ENCODE measurements around the gene RPL41.
"Not testable (repeated sequence)": the region's sequence is repeated elsewhere in the genome, so short reads cannot be mapped to it uniquely, and the experiment has no call there.

RPL41 gene

DNA sequence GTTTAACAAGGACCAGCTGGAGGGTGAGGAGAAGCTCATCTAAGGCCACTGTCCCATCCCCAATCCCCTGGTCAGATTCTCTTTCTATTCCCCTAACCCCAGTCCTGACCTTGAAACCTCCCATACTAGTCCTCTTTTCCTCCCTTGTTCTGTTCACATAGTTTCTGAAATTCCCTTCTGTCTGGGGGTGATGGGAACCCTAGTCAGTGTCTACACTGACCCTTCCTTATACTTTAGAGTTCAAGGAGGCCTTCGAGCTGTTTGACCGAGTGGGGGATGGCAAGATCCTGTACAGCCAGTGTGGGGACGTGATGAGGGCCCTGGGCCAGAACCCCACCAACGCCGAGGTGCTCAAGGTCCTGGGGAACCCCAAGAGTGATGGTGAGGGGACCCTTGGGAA is 38.4 kb downstream of the RPL41 start:
- DNase-seq (ENCODE audit: low read depth), result no peak

DNA sequence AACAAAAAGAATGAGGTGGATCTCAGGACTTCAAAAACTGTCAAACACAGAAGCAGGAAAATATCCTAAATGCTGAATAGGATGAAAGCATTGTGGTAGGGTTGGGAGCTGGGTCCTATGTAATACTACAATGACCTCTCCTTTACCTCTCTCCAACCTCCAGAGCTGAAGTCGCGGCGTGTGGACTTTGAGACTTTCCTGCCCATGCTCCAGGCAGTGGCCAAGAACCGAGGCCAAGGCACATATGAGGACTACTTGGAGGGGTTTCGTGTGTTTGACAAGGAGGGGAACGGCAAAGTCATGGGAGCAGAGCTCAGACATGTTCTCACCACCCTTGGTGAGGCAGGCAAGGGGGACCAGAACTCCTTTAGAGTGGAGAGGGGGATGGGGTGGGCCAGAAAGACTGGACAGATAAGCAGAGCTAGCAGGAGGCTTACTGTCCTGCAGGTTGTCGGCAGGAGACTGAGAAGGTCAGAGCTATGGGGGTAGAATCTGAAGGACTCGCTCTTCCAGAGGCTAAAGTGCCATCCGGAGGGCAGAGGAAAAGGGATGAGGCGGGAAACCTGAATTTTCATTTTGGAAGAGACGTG is 38.9 kb downstream of the RPL41 start:
- DNase-seq (ENCODE audit: low read depth), result no peak

DNA sequence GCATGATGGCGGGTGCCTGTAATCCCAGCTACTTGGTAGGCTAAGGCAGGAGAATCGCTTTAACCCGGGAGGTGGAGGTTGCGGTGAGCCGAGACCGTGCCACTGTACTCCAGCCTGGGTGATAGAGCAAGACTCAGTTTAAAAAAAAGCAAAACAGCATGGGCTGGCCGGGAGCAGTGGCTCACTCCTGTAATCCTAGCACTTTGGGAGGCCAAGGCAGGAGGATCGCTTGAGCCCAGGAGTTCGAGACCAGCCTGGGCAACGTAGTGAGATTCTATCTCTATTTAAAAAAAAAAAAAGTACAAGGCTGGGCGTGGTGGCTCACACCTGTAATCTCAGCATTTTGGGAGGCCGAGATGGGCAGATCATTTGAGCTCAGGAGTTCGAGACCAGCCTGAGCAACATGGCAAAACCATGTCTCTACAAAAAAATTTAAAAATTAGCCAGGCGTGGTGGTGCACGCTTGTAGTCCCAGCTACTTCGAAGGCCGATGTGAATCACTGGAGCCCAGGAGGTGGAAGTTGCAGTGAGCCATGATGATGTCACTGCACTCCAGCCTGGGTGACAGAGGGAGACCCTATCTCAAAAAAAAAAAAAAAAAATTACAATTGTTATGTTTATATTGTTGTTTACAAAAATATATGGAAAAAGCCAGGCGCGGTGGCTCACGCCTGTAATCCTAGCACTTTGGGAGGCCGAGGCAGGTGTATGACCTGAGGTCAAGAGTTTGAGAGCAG is 40.2 kb downstream of the RPL41 start:
- DNase-seq (ENCODE audit: low read depth), result not testable (repeated sequence)

DNA sequence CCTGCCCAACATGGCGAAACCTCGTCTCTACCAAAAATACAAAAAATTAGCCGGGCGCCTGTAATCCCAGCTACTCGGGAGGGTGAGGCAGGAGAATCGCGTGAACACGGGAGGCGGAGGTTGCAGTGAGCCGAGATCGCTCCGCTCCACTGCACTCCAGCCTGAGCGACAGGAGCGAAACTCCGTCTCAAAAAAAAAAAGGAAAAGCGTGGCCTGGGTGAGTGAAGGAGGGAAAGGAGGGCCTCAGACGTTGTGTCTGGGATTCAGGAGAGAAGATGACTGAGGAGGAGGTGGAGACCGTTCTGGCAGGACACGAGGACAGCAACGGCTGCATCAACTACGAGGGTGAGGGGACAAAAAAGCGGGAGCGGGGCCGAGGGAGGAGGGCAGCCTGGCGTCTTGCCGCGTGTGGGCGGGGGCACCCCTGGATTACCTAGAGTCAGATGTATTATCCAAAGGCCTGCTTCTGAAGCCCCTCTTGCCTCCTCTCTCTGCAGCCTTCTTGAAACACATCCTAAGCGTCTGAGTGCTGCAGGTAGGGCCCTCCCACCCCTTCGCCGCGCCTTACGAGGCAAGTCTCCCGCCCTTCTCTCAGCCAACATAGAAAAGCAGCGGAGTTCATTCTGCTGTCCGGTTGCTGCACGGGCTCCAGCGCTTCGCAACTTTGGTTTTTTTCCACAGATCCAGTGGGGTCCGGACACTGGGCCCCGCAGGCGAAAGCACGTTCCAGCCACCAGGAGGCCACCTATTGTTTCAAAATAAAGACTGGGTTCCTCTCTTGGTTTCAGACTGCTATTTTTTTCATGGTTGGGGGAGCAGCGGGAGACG is 41.0 kb downstream of the RPL41 start:
- peak; percentile 40 for DNase-seq (ENCODE audit: low read depth)

DNA sequence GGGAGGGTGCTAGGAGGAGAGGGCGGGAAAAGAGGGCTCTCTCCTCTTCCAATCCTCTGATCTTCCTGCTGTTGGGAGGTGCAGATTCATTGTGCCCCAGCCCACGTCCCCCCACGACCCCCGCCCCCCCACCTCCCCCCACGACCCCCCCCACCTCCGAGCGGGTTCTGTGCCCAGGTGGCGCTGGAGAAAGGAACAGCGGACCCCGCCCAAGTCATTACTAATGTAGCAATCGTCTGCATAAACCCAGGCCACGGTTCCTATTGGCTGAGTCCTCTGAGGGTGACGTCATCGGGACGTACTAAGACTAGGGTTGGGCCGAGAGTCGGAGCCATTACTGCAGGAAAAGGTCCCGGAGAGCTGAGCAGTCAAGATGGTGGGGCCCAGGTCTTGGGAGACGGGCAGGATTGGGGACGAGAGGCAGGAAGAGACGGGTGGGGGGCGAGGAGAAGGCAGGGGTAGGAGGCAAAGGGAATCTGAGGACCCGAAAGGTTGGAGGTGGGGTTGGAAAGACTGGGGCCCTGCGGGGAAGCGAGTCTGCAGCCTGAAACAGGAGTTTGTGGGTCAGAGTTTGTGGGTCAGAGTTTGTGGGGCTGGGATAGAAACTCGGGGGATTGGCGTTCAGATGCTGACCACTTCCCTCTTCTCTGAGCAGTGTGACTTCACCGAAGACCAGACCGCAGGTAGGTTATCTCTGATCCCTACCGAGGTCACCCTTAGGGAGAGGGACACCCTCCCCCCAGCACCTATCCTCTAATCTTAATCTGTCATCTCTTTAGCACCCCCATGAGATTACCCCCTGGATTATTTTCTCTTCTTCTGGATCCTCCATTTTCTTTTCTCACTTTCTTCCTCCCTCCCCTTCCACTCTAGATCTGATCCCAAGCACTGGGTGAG is 41.8 kb downstream of the RPL41 start, which contains the start of gene MYL6:
TSS of gene MYL6 (plus strand) at position 331 of the 897 bp plus-strand sequence. CDS start at position 374, 43 bp downstream.
- peak; percentile 82 for DNase-seq (ENCODE audit: low read depth)

DNA sequence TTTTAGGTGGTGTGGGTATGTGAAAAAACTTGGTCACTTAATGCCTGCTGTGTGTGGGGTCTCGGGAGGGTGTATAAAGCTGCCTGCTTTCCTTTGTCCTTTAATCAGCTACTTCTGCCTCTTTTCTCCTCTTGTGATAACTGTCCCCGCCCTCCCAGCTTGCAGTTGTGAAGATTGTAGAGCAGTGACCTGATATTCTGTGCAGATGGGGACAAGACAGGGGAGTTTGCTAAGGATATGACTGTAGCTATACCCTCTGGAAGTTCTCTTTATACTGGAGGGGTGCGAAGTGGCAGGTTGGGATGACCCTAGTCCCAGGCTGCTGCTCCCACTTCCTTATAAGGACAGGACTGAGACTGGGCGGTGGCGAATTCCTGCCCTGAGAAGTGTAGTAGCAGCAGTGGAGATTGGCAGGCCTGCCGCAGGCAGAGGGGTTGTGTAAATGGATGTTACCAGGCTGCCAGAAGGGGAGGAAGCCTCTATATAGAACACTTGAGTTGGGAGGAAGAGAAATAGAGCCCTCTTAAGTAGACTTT is 42.6 kb downstream of the RPL41 start:
- no peak for DNase-seq (ENCODE audit: low read depth)

DNA sequence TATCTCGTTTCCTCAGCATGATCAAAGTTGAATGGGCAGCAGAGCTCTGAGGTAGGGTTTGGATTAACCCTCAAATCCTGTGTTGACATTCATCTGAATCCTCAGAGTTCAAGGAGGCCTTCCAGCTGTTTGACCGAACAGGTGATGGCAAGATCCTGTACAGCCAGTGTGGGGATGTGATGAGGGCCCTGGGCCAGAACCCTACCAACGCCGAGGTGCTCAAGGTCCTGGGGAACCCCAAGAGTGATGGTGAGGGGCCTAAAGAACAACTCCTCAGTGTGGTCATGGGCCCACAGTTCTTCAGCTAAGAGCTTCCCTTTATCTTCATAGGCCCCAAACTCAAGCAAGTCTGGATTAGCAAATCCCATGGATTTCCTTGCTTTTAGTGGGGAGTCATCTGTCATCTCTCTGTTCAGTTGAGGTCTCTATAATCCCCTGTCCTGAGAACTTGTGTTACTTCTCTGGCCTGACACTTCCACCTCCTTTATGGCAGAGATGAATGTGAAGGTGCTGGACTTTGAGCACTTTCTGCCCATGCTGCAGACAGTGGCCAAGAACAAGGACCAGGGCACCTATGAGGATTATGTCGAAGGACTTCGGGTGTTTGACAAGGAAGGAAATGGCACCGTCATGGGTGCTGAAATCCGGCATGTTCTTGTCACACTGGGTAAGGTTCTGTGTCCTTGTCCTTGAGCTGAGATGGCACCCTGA is 43.2 kb downstream of the RPL41 start:
- no peak for DNase-seq (ENCODE audit: low read depth)

DNA sequence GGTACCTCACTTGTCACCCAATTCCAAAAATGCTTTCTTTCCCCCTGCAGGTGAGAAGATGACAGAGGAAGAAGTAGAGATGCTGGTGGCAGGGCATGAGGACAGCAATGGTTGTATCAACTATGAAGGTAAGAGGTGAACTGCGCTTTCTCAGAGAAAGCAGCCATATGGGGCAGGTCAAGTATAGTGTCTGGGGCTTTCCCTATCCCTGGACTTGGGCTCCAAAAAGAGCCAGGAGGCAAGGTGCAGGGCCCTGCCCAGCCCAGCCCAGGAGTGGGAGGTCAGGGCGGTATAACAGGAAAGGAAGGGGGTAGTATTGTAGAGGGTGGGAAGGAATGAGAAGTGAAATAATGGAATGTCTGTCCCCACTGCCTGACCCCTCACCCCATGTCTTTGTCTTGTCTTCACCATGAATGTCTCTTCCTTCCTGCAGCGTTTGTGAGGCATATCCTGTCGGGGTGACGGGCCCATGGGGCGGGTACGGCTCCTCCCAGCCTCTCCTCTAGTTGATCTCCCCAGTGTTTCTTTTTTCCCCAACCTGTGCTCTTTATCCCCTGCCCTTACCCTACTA is 43.8 kb downstream of the RPL41 start:
- peak; percentile 48 for DNase-seq (ENCODE audit: low read depth)

DNA sequence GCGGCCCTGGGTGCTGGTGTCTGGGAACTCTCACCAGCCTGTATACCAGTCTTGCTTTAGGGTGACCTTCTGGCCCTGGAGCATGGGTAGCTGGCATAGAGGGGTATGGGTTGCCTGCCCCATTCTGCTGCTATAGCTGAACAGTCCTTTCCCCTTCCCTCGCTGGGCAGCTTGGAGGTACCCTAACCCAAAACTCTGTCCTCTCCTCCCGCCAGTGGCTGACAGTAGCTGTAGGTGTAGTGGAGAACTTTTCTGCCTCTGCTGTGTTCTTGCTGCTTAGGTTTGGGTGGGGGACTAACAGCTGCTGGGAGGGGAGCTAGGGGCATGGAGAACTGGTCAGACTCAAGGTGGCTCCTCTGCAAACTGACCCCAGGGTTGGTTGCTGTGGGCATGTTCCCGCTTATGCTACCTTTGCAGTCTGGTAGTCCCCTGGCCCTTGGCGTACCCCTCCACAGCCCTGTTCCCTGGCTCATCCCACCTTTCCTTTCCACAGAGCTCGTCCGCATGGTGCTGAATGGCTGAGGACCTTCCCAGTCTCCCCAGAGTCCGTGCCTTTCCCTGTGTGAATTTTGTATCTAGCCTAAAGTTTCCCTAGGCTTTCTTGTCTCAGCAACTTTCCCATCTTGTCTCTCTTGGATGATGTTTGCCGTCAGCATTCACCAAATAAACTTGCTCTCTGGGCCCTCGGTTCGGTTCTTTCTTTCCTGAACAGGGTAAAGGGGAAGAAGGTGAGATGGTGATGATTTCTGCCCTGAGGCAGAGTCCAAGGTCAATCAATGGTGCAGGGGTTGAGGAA is 44.7 kb downstream of the RPL41 start:
- no peak for DNase-seq (ENCODE audit: low read depth)

DNA sequence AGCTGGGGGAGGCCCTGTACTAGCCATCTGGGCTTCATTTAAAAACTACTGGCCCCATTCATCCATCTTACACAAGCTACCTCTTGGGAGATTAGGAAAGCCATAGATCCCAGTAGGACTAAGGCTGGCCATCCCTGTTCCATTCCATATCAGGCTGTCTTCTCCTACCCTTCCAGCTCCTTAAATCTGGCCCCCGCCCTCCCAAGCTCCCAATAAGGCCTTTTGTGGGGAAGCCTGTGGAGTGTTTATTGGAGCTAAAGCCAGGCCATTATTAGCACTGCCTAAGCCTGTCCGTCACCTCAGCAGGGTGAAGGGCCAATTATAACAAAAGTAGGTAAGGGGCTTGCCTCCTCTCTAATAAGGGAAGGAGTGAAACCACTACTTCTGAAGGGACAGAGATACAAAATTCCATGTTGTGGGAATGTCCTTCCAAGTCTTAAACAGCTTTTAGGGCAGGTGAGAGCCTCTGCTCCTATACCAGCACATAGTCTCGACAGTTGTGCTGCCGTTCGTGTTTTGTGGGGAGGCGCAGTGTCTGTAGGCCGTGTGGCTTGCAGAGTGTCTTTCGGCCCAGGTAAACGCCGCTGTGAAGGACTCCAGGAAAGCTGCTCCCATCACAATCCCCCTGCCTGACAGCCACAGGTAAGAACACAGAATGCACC is 45.4 kb downstream of the RPL41 start:
- no peak for DNase-seq (ENCODE audit: low read depth)

DNA sequence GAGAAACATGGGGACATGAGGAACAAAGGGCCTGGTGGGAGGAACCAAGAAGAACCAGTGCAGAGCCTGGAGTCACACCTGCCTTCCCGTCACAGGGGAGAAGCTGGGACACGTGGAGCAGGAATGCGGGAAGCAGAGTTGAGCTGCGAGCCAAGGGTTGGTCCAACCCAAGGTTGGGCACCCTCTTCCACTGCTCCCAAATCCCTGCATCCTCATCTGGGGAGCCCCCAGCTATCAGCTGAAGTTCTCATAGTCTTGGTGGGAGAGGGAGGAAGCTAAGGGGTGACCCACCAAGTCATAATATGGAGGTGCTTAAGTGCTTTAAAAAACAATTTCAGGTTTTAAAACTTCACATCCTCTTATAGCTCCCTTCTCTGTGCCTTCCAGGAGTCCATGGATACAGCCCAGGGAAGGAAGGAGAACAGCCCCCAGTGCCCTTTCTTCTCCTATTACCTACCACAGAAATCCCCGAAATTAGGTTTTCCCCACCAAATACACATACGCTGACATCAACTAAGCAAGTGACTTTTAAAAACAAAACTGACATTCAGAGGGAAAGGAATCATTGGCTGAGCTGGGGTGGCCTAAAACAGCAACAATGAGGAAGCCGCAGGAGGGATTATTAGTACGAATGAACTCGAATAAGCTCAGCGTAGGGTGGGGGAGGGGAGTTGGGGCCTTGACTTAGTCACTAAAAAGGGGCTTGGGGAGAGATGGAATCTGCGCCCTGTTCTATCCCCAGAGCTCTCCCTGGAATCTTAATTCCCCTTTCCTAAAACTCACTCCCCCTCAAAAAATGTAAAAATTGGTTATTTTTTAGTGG is 46.2 kb downstream of the RPL41 start:
- DNase-seq (ENCODE audit: low read depth), result no peak

DNA sequence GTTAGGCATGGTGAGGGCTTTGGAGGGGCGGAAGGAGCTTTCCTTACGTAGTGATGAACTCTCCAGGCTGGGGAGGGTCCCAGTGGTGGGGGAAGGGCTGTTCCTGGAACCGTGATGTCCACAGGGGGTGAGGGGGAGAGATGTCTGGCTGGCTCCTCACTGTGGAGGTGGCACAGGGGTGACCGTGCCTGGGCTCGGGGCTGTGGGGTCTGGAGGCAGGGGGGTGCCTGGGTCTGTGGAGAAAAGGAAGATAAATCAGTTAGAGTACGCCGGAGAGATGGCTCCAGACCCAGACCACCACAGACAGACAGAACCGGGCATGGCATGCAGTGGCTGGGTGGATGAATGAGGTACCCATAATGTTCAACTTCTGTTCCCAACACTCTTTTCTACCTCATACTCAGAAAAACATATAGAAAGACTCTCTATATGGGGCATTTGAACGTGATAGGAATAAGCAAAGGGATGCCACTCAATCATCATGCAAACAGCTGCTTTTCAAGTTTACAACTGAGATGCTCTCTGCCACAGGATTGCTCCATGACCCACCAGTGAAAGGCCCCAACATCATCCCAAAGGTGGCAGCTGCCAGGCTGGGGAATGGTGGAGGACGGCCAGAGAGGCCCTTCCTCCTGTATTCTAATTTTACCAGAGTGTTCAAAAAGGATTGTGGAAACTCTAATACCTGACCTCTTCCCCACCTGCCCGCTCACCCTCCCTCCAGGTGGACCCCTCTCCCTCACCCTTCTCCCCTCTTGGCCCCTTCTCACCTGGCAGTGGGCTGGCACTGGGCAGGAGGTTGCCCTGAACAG is 47.3 kb downstream of the RPL41 start:
- DNase-seq (ENCODE audit: low read depth), result no peak

DNA sequence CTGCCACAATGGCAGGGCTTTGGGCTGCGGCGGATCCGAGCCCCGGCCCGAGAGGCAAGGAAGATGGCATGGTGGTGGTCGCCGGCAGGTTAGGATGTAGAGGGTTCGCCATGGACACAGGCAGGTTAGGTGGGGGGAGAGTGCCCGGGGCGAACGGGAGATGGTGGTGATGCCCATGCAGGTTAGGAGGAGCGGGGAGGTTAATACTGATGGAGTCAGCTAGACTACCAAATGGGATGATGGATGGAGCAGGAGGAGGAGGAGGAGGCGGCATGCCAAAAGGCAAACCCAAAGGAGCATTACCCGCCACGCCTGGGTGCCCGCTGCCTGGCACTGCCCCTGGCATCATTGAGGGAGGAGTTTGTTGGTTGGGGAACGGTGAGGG is 47.9 kb downstream of the RPL41 start:
- no peak for DNase-seq (ENCODE audit: low read depth)

DNA sequence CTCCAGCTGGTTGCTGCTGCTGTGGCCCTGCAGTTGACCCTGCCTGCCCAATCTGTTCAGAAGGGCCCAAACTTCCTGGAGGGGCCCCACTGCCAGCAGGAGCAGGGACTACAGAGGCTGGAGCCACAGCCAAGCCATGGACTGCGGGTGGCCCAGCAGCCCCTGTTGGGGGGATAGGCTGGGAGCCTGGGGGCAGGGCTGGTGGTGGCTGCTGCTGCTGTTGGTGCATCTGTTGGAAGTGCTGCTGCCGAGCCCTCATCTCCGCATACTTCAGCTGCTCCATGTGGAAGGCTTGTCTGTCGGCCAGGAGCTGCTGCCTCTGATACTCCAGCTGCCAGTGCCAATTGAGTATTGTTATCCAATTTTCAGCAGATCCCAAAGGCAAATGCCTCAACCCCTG is 48.9 kb downstream of the RPL41 start:
- DNase-seq (ENCODE audit: low read depth), result no peak

Measured in activated T-cell treated with anti-CD3 and anti-CD28 coated beads for 1 hour (primary cell).